Neutrophil (primary cell): Measurements from ENCODE around the gene DNAJB8.

Source experiments
- H3K27ac ChIP-seq: fragments of 200-600 bp; sonication (generic); 2 replicates; pipeline ENCODE4 v1.5.1; 2016; ENCODE audit warnings: mild to moderate bottlenecking, moderate library complexity
- H3K27me3 ChIP-seq: fragments of 200-600 bp; sonication (generic); 2 replicates; pipeline ENCODE4 v1.6.0; 2016; ENCODE audit warnings: mild to moderate bottlenecking
- H3K36me3 ChIP-seq: fragments of 200-600 bp; sonication (generic); 2 replicates; pipeline ENCODE4 v1.5.1; 2017
- H3K4me1 ChIP-seq, 2 experiments: fragments of 200-600 bp in 1 of 2; sonication (generic) in 1 of 2; 1 replicate in 1 of 2; 2 replicates in 1 of 2; pipeline versions ENCODE4 v1.5.1 to v1.6.1; 2013 to 2016; ENCODE audit warnings: low read depth in 1 of 2, low read length in 1 of 2, mild to moderate bottlenecking in 1 of 2, moderate library complexity in 1 of 2; ENCODE audit not compliant: control insufficient read depth in 1 of 2, insufficient read depth in 1 of 2
- H3K4me3 ChIP-seq, 2 experiments: fragments of 200-600 bp in 1 of 2; sonication (generic) in 1 of 2; 1 replicate in 1 of 2; 2 replicates in 1 of 2; pipeline ENCODE4 v1.5.1; 2013 to 2016; ENCODE audit warnings: low read depth in 1 of 2, low read length in 1 of 2, mild to moderate bottlenecking in 1 of 2, moderate library complexity in 1 of 2
- H3K9me3 ChIP-seq: fragments of 200-600 bp; sonication (generic); 2 replicates; pipeline ENCODE4 v1.5.1; 2016
- TF ChIP-seq, protein P1 (sequence below): fragments of 200-600 bp; sonication (generic); IDR thresholded peaks from 2 replicates; pipeline ENCODE4 v1.5.1; 2016; ENCODE audit warnings: antibody characterized with exemption

The DNAJB8 gene

DNA sequence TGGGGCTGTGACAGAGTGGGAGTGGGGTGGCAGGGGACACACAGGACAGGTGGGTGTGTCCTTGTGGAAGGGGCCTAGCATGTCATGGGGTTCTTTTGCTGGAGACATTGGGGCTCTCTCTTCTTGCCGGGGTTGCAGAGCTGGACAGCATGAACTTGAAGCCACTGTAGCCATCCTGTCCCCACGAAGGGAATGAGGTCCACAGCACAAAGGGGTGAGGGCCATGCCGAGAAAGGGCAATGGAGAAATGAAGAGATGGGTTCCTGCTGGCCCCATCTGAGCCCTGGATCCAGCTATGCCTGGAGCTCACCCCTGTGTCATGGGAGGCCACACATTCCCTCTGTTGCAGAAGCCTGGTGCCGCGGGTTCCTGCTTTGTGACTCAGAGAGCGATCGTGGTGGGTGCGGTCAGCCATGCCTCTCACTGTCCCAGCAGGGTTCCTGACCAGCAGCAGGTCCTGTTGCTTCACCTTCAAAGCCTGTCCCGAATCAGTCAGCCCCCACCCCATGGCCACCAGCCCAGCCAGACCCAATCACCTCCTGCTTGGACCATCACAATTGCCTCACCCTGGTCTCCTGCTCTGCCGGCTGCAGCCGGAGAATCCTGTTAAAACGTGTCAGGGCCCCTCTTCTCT is 50.0 kb downstream of the DNAJB8 start:
- no peak overlapping the region for H3K27ac ChIP-seq
- TF ChIP-seq, protein P1, sequence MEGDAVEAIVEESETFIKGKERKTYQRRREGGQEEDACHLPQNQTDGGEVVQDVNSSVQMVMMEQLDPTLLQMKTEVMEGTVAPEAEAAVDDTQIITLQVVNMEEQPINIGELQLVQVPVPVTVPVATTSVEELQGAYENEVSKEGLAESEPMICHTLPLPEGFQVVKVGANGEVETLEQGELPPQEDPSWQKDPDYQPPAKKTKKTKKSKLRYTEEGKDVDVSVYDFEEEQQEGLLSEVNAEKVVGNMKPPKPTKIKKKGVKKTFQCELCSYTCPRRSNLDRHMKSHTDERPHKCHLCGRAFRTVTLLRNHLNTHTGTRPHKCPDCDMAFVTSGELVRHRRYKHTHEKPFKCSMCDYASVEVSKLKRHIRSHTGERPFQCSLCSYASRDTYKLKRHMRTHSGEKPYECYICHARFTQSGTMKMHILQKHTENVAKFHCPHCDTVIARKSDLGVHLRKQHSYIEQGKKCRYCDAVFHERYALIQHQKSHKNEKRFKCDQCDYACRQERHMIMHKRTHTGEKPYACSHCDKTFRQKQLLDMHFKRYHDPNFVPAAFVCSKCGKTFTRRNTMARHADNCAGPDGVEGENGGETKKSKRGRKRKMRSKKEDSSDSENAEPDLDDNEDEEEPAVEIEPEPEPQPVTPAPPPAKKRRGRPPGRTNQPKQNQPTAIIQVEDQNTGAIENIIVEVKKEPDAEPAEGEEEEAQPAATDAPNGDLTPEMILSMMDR: no peak
- no peaks in the 10 kb centered on the region for H3K36me3 ChIP-seq
- H3K4me1 ChIP-seq: peaks cover 13 to 24% of the 10 kb centered on the region in 2 experiments
- no peaks in the 10 kb centered on the region for H3K27me3 ChIP-seq
- H3K4me3 ChIP-seq: no peak overlapping the region
- H3K9me3 ChIP-seq: no peaks in the 10 kb centered on the region

DNA sequence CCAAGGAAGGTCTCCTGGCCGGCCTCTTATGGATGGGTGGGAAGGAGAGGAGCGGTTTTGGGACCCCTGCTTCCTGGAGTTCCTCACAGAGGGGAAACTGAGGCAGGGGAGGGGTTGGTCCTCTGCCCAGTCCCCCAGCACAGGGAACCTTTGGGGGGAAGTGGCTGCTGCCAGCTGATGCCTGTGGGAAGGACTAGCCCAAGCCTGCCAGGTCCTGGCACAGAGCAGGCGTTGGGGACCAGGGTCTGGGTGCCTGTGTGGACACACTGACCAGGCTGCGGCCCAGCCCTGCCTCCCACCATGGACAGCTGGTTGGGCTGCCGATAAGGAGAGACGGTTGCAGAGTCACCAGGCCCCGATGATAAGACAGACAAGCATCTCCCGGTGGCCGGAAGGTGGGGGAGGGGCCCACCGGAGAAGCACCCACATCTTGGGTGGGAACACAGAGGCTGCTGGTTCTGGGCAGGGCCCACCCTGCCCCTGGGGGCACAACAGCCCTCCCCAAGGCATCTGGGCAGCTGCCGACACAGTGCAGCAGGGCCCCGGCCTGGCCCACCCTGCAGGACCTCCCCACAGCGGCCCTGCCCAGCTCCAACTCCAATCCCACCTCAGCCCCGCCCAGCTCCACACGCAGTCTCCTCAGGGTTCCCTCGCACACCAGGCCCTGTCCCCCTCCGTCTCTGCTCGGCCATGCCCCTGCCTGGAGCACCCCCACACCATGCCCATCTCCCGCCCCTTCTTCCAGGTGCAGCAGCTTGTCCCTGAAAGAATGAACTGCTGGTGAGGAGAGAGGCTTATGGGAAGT is 50.7 kb downstream of the DNAJB8 start:
- H3K4me3 ChIP-seq: no peak overlapping the region
- no peak overlapping the region for H3K27ac ChIP-seq
- no peaks in the 10 kb centered on the region for H3K27me3 ChIP-seq
- TF ChIP-seq, protein P1: no peak
- H3K4me1 ChIP-seq: peaks cover 13 to 24% of the 10 kb centered on the region in 2 experiments
- no peaks in the 10 kb centered on the region for H3K36me3 ChIP-seq
- H3K9me3 ChIP-seq: no peaks in the 10 kb centered on the region

DNA sequence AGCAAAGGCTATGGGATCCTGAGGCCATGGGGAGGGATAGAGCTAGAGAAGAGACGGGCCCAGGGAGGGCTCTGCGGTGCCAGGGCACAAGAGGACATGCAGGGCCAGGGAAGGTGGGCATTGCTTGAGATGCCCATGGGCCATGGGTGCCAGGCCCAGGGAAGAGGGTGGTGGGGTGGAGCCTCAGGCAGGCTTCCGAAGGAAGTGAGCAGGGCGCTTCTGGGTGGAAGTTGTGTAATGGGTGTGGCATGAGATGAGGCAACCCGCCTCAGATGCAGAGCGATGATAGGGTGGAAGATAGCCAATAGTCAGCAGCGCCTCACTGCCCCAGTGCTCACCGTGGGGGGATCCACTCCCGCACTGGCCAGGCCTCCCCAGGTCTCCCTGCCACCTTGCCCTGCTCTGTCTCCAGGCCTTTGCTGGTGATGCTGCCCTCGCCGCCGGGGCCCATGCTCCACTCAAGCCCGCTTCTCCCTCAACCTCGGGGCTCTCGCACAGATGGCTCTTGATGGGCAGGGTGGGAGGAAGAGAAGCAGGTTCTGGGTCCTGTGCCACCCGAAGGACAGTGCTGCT is 51.4 kb downstream of the DNAJB8 start:
- Histone ChIP-seq H3K36me3 (no peaks in the 10 kb centered on the region), H3K27me3 (no peaks in the 10 kb centered on the region), H3K9me3 (no peaks in the 10 kb centered on the region), H3K4me1 (peaks cover 13 to 24% of the 10 kb centered on the region in 2 experiments), H3K4me3 (no peak overlapping the region), H3K27ac (no peak overlapping the region)
- TF ChIP-seq, protein P1: no peak

DNA sequence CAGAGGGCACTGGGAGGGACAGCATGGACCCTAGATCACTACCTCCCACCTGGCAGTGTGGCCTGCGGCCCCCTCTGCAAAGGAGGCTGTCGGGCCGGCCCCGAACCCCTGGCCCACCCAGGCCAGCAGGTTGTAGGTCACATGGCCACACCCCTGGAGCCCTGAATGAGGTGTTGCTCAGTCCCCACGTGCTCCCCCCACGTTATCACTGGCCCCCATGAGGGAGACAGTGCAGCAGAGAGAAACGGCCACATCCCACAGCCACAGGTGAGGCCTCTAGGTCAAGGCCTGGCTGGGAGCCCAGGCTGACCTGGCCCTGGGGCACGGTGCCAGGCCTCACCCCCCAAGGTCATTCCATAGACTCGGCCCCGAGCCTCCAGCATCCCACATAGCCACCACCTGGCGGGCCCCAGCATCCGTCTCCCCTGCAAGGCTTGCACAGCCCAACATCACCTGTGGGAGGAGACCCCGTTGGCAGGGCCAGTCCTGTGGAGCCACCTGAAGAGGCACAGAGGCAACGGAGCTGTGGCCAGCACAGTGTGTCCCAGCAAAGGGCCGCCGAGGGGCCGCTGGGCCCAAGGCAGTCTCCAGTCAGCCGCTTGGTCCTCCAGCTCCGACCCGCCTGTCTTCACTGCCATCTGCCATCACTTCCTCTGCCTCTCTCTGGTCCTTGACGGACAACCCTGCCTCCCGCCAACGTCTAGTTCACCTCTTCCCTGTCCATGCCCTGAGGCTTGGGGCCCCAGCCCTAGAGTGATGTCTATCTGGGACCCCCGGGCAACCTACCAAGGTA is 53.1 kb downstream of the DNAJB8 start:
- H3K27me3 ChIP-seq: no peaks in the 10 kb centered on the region
- peaks cover 13 to 24% of the 10 kb centered on the region in 2 experiments for H3K4me1 ChIP-seq
- no peak overlapping the region for H3K4me3 ChIP-seq
- no peaks in the 10 kb centered on the region for H3K9me3 ChIP-seq
- H3K36me3 ChIP-seq: no peaks in the 10 kb centered on the region
- H3K27ac ChIP-seq: no peak overlapping the region
- TF ChIP-seq, protein P1: no peak

DNA sequence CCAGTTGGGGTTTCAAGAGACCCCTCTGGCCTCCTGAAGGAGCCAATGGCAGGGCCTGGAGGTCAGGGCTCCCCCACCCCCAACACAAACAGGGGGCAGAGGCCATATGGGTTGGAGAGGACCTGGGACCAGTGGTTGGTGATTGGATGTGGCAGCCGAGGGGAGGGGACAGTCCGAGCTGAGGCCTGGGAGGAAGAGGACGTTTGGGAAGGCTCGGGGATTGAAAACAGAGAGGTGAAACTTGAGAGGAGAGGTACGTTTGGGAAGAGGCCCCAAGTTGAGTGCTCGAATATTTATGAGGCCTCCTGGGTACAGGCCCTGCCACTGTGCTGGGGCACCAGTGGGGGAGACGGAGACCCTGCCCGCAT is 53.7 kb downstream of the DNAJB8 start:
- Histone ChIP-seq H3K4me3 (no peak overlapping the region), H3K27me3 (no peaks in the 10 kb centered on the region), H3K4me1 (peaks cover 13 to 24% of the 10 kb centered on the region in 2 experiments), H3K36me3 (no peaks in the 10 kb centered on the region), H3K27ac (no peak overlapping the region), H3K9me3 (no peaks in the 10 kb centered on the region)
- TF ChIP-seq, protein P1: no peak
